Hepatocyte (in vitro differentiated cells): ENCODE data around the gene KBTBD6.

ENCODE experiments used
- CTCF ChIP-seq: fragments of 200-600 bp; sonication (generic); IDR thresholded peaks from 2 replicates; pipeline ENCODE4 v1.5.1; 2016; ENCODE audit warnings: antibody characterized with exemption, mild to moderate bottlenecking; ENCODE audit not compliant: poor library complexity
- EZH2 ChIP-seq: fragments of 200-600 bp; sonication (generic); IDR thresholded peaks from 2 replicates; pipeline ENCODE4 v1.6.1; 2016; ENCODE audit warnings: antibody characterized with exemption, mild to moderate bottlenecking, borderline replicate concordance
- EZH2phosphoT487 ChIP-seq: fragments of 200-600 bp; sonication (generic); IDR thresholded peaks from one replicate; pipeline ENCODE4 v1.6.1; 2018; ENCODE audit warnings: antibody characterized with exemption, mild to moderate bottlenecking, low read depth, moderate library complexity; ENCODE audit not compliant: unreplicated experiment, severe bottlenecking

GRCh38 chr13:41079725-41080124 lies 52.9 kb downstream of the KBTBD6 start:
- TF ChIP-seq CTCF (no peak), EZH2 (no peak), EZH2phosphoT487 (no peak)
